Fibroblast of skin of right quadriceps (primary cell): ENCODE data around the gene PDGFRB.
"Not testable (repeated sequence)": the region's sequence is repeated elsewhere in the genome, so short reads cannot be mapped to it uniquely, and the experiment has no call there.

Source experiments
- DNase-seq: peaks from one replicate; pipeline ENCODE4 v3.0.0-alpha.2; 2013

Gene PDGFRB

DNA sequence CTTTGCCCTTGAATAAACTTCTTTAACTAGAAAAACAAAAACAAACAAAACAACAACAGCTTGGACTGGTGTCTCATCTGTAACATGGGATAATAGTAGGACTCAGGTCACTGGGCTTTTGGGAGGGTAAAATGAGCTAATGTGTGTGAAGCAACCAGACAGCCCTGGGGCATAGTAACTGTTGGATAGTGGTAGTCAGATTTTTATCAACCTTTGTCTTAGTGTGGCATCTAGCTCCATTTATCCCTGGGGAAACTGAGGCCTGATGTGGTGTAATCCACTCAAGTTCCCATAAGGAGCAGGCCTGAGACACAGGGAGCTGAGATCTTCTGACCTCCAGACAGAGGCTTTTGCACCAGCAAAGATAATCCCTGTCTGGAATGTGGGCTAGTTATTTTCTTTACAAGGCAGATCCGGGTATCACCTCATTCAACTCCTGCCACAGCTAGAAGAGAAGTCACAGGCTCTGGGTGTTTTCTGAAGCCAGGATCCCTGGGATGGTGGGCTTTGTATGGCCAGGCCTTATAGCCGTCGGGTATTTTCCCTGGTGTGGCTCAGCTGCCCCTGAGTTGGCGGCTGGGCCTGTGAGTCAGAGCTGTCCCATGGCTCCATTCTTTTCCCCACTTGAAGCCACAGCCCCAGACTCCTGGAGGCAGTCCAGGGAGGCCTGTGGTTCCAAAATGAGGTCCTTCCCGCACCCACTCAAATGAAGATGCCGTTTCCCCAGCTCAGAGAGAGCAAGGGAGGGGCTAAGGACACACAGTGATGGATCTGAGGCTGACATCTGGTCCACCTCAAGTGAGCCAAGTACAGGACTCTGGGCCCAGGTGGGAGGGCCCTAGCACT, 43.2 kb downstream of the PDGFRB start:
- peak; percentile 82 for DNase-seq

DNA sequence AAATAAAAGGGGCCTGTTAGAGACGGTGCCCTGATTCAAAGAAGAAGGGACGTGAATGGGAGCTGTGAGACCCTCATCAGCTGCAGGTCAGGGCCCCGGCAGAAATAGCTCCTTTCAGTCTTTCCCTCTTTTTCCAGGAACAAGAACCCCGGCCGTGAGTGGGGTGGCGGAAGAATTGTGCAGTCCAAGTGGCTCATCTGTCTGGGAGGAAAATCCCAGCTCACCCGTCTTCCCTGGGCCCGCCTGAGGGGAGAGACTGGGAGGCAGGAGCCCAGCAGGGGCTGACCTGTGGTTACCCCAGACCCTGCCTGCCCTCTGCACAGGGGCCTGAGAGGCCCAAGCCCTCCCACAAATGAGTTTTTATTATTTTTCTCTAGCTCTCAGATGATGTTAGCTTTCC, 44.5 kb downstream of the PDGFRB start:
- no peak for DNase-seq

DNA sequence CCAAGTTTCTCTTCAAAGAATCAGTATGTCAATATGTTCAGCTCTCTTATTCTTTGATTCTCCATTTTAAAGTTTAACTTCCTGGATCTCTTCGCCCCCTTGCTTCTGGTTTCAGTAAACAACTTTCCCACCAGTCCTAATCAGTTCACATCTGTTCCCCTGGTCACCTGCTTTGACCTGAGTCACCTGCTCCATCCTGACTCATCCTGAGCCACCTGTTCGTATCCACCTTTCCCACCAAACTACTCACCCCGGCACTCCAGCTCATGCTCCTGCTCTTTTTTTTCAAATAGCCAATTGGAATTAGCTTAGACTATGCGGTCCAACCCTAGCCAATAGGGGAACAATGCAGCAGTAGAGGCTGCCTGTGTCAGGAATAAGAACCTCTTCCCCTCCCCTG, 45.7 kb downstream of the PDGFRB start:
- no peak for DNase-seq

DNA sequence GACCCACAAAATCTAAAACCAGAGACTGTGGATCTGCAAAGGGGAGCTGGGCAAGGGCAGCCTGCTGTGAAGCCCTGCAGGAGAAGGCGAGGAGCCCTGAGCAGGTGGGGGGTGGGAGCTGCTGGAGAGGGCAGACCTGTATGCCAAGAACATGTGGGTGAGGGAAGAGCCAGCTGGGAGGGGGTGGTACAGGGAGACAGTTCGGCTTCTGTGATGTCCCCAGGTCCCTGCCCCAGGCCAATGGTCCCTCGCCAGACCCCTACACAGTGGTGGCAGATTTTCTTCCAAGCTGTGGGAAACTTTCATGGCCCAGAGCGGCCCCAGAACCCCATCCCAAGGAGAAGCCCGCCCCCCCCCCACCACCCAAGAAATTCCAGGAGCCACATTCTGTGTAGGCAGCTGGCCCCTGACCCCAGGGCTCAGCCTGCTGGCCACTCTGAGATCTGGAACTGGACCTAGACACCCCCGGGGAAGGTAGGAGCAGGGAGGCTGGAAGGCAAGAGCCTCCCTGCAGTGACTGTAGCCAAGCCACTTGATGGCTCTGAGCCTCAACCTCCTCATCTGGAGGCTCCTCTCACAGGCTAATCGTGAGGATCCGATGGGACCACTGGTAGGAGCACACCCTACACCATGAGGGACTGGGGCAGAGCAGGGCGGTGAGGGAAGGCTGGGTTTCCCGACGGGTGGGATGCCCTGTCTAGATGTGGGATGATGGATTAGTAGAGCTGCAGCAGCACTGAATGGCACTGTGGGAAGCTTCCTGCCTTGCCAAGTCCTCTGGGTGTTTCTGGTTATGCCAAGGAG, 46.7 kb downstream of the PDGFRB start:
- no peak for DNase-seq

DNA sequence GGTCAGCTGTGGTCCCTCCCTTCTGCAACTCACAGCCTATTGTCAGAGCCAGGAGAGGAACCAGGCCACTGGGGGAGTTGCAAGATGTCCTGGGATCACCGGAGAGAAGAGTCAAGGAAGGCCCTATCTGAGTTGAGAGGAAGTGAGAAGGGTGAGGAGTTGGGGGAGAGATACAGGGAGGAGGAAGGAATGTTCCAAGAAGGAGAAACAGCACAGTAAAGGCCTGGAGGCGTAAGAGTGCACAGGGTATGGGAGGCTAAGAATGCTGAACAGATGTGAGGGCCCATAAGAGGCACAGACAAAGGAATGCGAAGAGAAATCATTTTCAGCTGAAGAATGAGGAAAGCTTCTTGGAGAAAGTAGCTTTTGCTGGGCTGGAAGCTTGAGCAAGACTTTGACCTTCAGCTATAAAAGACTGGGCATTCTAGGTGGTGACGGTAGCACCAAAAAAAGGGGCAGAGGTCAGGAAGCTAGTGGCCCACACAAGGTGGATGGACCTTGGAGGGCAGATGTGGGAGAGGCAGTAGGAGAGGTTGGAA, 47.7 kb downstream of the PDGFRB start:
- DNase-seq: peak; percentile 56

DNA sequence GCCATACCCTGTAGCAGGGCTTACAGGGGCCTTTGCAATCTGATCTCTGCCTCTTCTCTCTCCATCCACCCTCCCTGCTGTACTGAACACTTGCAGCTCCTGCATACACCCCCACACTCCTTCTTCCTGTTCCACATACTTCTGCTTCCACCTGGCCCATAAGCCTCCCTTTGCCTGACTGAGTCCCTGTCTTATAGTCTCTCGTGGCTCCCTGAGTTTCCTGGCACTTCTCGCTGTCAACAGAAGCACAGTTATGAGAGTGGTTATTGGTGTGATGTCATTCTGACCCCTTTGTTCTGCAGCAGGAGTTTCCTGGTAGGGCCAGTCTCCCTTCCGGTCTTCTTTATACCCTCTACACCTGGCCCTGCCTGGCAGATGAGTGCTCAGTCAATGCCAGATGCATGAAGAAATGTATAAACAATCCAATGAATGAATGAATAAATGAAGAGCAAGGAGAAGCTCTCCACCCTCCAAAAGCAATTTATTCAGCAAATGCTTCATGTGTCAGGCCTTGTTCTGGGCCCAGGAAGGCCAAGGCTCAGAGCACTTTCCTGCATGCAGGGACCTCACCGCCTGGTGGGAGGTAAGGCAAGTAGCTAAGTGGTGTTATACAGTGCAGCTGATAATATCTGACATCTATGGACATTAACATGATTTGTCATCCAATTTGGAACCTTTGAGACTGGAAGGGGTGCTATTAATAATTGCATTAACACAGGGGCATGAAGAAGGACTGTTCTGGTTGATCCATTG, 48.8 kb downstream of the PDGFRB start:
- no peak for DNase-seq

DNA sequence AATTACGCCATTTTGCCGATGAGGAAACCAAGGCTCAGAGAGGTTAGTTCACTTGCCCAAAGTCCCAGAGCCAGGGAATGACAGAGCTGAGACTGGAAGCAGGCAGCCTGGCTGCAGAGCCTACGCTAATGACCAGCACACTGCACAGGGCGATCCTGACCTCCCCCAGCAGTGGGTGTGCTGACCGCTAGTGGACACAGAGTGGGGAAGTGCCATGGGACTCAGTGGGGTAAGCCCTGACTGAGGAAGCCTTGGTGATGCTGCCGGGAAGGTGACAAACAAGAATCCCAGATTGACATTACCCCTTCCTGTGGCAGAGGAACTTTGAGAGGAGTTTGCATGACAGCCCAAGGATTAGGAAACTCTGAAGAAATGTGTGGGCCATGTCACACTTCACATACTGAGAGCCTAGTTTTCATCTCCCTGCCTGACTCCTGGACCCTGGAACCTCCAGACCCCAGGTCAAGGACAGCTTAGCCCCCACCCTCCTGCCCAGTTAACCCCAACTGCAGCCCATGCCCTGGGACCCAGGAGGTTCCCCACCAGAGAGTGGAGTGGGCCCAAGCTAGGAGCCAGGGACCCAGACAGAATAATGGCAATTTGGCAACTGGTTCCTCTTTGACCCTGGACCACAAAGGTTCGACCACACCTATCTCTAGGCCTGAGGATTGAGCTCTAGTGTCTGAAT, 49.6 kb downstream of the PDGFRB start:
- DNase-seq: no peak

DNA sequence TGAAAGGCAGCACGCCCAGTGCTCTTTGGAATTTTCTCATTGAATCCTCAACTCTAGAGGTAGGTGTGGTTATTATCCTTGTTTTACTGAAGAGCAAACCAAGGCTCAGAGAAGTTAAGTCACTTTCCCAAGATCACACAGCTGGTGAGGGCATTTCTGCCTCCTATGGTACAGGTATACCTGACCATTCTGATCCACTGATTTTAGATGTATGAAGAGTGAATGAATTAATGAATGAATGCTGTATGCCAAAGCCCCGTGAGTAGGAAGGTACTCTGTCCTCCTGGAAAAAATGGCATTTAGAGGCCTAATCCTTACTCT, 51.1 kb downstream of the PDGFRB start:
- no peak for DNase-seq

DNA sequence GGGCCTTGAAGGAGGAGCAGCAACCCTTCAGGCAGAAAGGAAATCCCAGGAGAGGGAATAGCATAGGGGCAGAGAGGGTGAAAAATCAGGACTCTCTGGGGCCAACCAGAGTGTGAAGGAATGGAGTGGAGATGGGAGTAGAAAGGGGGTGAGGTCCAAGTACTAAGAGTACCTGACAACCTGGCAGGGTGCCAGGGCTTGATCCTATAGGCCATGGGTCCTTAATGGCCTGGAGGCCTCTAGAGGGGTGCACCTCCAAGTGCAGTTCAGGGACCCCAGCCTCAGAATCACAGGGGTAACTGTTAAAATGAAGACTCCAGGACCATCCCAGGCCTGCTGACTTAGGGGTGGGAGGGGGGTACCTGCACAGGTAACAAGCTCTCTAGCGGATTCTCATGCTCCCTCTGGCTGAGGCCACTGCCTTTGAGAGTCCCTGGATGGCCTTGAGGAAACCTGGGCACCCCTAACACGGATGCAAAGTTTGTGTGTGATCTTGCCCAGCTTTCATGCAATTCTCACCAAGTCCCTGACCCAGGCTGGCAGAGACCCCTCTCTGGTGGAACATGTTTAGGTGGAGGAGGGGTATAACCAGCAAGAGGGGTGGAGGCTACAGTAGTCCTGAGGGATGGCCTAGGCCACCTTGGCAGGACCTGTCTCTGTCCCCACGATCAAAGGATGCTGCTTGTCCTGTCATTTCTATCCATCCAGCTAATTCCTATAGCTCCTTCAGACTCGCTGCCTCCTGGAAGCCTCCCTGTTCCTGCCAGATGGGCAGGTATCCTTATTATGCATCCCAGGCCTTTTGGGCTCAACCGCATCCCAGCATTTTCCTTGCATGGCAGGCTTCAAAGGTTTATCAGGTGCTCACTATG, 51.7 kb downstream of the PDGFRB start:
- DNase-seq: no peak

DNA sequence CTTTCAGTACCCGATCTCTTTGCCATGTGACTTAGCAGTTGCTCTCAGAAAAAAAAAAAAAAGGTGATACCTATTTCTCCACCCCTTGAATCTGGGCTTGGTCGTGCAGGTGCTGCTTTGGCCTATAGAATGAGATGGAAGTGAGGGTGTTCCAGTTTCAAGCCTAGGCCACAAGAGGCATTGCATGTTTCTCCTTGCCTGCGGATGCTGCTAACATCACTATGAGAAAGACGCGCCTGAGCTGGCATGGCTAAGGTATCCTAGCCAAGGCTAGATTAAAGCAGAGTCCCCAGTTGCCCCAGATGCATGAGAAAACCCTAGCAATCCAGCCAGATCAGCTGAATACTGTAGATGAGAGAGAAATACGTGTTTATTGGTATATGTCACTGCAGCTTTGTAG, 54.6 kb downstream of the PDGFRB start:
- DNase-seq: no peak

DNA sequence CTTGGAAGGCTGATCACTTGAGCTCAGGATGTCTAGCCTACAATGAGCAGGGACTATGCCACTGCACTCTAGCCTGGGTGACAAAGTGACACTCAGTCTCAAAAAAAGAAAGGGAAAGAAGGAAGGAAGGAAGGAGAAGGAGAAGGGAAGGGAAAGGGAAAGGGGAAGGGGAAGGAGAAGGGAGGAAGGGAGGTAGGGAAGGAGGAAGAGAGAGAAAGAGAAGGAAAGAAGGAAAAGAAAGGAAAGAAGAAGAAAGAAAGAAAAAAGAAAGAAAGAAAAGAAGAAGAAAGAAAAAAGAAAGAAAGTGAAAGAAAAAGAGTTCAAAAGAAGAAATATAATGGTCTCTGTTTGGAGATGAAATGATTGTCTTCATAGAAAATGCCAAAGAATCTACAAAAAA, 58.5 kb downstream of the PDGFRB start:
- no peak for DNase-seq

DNA sequence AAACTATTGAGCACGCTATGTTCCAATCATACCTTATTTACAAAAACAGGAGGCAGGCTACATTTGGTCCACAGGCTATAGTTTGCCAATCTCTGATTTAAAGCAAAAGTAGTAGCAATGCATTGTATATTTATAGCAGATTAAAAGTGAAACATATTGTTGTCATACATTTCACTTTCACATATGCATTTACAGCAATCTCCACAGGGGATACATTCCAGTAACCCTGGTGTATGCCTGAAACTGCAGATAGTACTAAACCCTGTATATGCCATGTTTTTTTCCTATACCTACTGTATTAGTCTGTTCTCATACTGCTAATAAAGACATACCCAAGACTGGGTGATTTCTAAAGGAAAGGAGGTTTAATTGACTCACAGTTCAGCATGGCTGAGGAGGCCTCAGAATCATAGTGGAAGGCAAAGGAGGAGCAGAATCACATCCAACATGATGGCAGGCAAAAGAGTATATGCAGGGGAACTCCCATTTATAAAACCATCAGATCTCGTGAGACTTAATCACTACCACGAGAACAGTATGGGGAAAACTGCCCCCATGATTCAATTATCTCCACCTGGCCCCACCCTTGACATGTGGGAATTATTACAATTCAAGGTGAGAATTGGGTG, 63.4 kb downstream of the PDGFRB start:
- no peak for DNase-seq

DNA sequence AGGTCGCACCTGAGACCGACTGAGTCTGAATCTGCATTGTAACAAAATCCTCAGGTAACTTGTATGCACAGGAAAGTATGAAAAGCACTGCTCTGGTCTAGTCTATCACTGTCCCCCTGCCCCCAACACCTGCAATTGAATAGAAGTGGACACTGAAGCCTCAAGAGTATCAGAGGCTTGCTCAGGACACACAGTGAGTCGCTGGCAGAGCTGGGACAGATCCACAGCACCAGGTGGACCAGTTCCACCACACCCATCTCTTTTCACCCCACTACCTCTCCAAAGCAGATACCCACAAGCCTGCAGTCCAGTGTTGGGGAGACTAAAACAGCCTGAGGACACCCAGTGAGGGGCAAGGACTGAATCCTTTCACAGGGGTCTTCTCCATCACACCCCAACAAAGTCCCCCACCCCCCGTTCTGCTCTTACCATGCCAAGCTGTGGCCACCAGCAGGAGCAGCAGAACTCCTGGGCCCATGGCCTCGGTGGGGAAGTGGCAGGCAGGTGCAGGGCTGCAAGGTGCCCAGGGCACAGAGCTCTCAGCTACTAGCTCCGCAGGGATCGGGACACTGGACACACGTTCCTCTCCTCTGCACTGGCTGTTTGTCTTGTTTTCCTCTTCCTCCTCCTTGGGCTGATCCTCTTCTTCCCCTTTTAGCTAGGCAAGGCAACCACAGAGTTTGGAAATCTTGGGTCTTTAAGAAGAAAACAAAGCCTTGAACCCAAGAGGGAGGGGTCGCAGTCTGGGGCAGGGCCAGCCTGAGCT, 69.5 kb downstream of the PDGFRB start, which contains the start of gene CSF1R:
CSF1R (minus strand) TSS at position 605 of the 766 bp plus-strand sequence; CDS start at position 478, 127 bp downstream.
- no peak for DNase-seq

DNA sequence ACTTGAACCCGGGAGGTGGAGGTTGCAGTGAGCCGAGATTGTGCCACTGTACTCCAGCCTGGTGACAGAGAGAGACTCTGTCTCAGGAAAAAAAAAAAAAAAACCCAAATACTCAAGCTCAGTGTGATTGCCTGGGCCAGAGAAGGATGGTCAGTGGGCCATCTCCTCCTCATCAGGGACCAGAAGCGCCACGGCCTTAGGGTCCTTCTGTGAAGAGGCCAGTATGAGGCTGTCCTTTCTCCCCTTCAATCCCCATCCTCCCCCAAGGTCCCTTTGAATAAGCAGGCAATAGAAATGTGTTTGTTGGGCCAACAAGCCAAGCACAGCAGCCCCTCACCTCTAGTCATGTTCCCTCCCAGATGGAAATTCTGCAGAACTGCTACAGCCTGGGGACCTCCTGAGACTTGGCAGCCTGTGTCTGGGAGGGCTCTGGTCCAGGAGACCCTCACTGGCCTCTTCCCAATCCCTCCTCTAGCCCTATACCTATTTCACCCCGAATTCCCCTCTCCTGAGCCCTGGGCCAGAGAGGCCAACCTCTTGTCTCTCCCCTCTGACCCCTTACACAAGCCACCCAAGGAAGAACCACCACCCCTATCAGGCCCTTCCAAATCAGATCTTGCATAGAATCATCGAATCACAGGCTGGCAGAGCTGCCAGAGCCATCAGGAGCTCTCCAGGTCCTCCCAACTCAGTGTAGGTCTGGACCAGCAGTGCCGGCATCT, 70.3 kb downstream of the PDGFRB start:
- DNase-seq: no peak

DNA sequence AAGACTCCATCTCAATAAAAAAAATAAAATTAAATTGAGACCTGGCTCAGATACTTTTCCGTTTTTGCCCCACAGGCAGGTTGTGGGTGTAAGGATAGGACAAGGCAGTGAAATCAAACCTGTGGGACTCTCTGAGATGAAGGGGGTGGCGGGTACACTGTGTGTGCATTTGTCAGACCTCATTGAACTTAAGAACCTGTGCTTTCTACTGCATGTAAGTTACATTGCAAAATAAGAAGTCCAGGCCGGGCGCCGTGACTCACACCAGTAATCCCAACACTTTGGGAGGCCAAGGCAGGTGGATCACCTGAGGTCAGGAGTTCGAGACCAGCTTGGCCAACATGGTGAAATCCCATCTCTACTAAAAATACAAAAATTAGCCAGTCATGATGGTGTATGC, 70.9 kb downstream of the PDGFRB start:
- DNase-seq: not testable (repeated sequence)

DNA sequence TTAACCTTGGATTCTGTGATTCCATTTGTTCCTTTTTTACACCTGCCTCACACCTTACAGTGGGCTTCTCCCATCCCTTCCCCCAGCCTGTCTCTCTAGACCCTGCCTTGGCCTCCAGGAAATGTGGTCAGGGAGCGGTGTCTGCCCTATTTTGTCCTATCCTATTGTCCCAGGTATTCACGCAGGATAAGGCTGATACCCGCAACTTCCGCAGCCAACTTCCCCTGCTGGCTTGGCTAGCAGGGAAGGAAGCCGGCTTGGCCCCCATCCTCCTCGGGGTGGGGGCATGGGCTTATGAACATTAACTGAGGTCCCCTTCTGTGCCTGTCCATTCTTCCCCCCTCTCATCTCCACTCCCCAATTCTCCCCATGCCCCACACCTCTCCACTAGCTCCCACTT, 72.8 kb downstream of the PDGFRB start:
- DNase-seq: no peak

DNA sequence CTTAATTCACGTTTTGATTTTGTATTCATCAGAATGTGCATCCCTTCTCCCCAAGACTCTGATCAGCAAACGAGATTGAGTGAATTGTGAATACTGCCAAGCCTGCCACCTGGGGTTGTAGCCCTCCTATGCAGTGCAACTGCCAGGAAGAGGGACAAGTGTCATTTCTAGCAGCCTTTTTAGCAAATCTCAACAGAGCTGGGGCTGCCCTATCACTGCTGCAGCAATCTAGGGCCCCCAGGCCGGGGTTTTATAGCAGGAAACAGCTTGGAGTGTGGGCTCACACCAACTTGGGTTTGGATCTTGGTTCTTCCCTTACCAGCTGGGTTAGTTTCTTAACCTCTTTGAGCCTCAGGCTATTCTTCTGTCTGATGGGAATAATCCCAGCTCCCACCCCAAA, 73.3 kb downstream of the PDGFRB start:
- no peak for DNase-seq

DNA sequence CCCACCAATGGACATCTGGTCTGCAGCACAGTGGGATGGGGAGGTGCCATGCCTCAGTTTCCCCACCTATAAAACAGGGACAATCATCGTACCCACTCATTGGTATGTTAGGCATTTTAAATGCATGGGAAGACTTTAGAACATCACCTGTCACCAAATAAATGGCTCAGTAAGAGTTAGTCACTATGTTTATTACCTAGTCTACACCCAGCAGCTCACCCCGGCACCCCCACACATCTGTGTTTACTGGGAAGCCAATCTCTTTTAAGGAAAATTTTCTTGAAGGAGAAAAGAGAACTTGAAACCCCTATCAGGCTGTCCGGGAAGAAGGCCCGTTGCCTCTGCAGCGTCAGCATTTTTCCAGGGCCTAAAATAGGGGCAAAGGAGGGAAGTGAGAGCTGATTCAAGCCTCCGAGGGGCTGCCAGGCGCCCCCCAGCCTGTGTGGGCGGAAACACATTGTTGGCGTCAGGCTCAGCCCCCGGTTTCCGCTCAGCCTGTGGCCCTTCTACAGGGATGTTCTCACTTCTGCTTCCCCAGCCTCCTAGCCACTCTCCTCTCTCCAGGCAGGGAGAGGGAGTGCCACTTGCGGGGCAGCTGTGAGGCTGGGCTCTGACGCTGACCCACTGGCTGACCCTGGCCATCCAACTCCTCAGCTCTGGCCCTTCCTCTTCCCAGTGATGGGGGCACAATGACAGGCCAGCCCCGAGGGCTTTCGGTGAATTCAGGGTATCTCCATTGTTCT, 73.9 kb downstream of the PDGFRB start:
- DNase-seq: peak; percentile 28
